ENCODE results near the gene MINDY4. TPM values are rescaled to one million over a fixed set of nuclear protein-coding genes. Genes with fewer than 3 reads are reported as not detected.

The MINDY4 gene
- polyA plus RNA-seq, 3 donors: 0.15 to 0.17 TPM; not detected in 1

- TF ChIP-seq CTCF (IDR thresholded peaks at IDR 0.05): no peak
- no peaks in the 10 kb centered on the region for H3K36me3 ChIP-seq (replicated peaks in 1 of 2; ENCODE audit: control insufficient read depth in 1 of 2, insufficient read depth in 2 of 2, low read length in 2 of 2)
- peaks cover 0 to 5% (median 0%) of the 10 kb centered on the region in 3 donors for H3K27me3 Mint-ChIP-seq (ENCODE audit: low read depth in 3 of 3)
- no peak overlapping the region for H3K4me3 ChIP-seq (replicated peaks in 1 of 3; ENCODE audit: low read depth in 2 of 3, low read length in 3 of 3)
- H3K9me3 Mint-ChIP-seq: peaks cover 3 to 16% (median 6%) of the 10 kb centered on the region in 7 donors
- H3K27me3 ChIP-seq (ENCODE audit: control insufficient read depth in 2 of 2, insufficient read depth in 2 of 2, low read length in 2 of 2): no peaks in the 10 kb centered on the region
- H3K27ac Mint-ChIP-seq: no peak overlapping the region
- DNase-seq: no peak
- intact Hi-C loops (cut with micrococcal nuclease): no loop called here
- H2AFZ ChIP-seq (ENCODE audit: insufficient read depth, low read depth, low read length, poor library complexity, severe bottlenecking): no peak overlapping the region
- H4K20me1 ChIP-seq (ENCODE audit: insufficient read depth, low read length): no peaks in the 10 kb centered on the region
- no peaks in the 10 kb centered on the region for H3K4me1 Mint-ChIP-seq
- no peaks in the 10 kb centered on the region for H3K79me2 ChIP-seq (ENCODE audit: insufficient read depth, low read length)
- no peak overlapping the region for H3K4me3 Mint-ChIP-seq
- no peak overlapping the region for H3K9ac ChIP-seq (ENCODE audit: insufficient read depth, low read length, poor library complexity, severe bottlenecking)
- H3K4me1 ChIP-seq (ENCODE audit: control insufficient read depth in 1 of 2, insufficient read depth in 2 of 2, low read length in 2 of 2): no peaks in the 10 kb centered on the region
- no peak overlapping the region for H3K27ac ChIP-seq (ENCODE audit: low read depth in 1 of 2, low read length in 2 of 2)
- H3K36me3 Mint-ChIP-seq: no peaks in the 10 kb centered on the region
- H3K9me3 ChIP-seq (replicated peaks in 1 of 2; ENCODE audit: control insufficient read depth in 1 of 2, insufficient read depth in 1 of 2, low read length in 2 of 2): peaks cover 0 to 7% of the 10 kb centered on the region in 2 donors
- no peak overlapping the region for H3K4me2 ChIP-seq (replicated peaks; ENCODE audit: extremely low read depth, low read length, poor library complexity, severe bottlenecking)
These were observed 153.4 kb downstream of the MINDY4 start for GRCh38 chr7:30924624-30925023.

GRCh38 chr7:30925117-30925516 is 153.9 kb downstream of the MINDY4 start:
- Histone ChIP-seq H3K27me3 (ENCODE audit: control insufficient read depth in 2 of 2, insufficient read depth in 2 of 2, low read length in 2 of 2) (no peaks in the 10 kb centered on the region), H3K4me2 (replicated peaks; ENCODE audit: extremely low read depth, low read length, poor library complexity, severe bottlenecking) (no peak overlapping the region), H3K9ac (ENCODE audit: insufficient read depth, low read length, poor library complexity, severe bottlenecking) (no peak overlapping the region), H3K27ac (ENCODE audit: low read depth in 1 of 2, low read length in 2 of 2) (no peak overlapping the region), H4K20me1 (ENCODE audit: insufficient read depth, low read length) (no peaks in the 10 kb centered on the region), H2AFZ (ENCODE audit: insufficient read depth, low read depth, low read length, poor library complexity, severe bottlenecking) (no peak overlapping the region), H3K4me3 (replicated peaks in 1 of 3; ENCODE audit: low read depth in 2 of 3, low read length in 3 of 3) (no peak overlapping the region), H3K79me2 (ENCODE audit: insufficient read depth, low read length) (no peaks in the 10 kb centered on the region), H3K4me1 (ENCODE audit: control insufficient read depth in 1 of 2, insufficient read depth in 2 of 2, low read length in 2 of 2) (no peaks in the 10 kb centered on the region), H3K9me3 (replicated peaks in 1 of 2; ENCODE audit: control insufficient read depth in 1 of 2, insufficient read depth in 1 of 2, low read length in 2 of 2) (peaks cover 0 to 7% of the 10 kb centered on the region in 2 donors), H3K36me3 (replicated peaks in 1 of 2; ENCODE audit: control insufficient read depth in 1 of 2, insufficient read depth in 2 of 2, low read length in 2 of 2) (no peaks in the 10 kb centered on the region)
- TF ChIP-seq CTCF (IDR thresholded peaks at IDR 0.05): no peak
- intact Hi-C loops (cut with micrococcal nuclease): no loop called here
- Mint-ChIP-seq H3K36me3 (no peaks in the 10 kb centered on the region), H3K4me1 (no peaks in the 10 kb centered on the region), H3K4me3 (no peak overlapping the region), H3K27me3 (ENCODE audit: low read depth in 3 of 3) (peaks cover 0 to 5% (median 0%) of the 10 kb centered on the region in 3 donors), H3K9me3 (peaks cover 3 to 16% (median 6%) of the 10 kb centered on the region in 7 donors), H3K27ac (no peak overlapping the region)
- 88% methylated on average over 1 of the region's 2 CpGs for WGBS (ENCODE audit: insufficient coverage)
- no peak for DNase-seq
